Endothelial cell of umbilical vein (primary cell): ENCODE measurements around the gene OGFOD2.
"Not testable (repeated sequence)": the region's sequence is repeated elsewhere in the genome, so short reads cannot be mapped to it uniquely, and the experiment has no call there.

ENCODE experiments used
- CTCF ChIP-seq, 2 donors: IDR thresholded peaks; 1 replicate in 1 of 2; 2 replicates in 1 of 2; pipeline ENCODE4 v1.5.1; 2011; ENCODE audit warnings: low read length in 2 of 2, mild to moderate bottlenecking in 2 of 2, moderate library complexity in 2 of 2, control low read depth in 1 of 2, inconsistent platforms in 1 of 2, low read depth in 1 of 2; ENCODE audit not compliant: insufficient read depth in 1 of 2; ENCODE audit errors: extremely low read depth in 1 of 2
- EZH2 ChIP-seq: IDR thresholded peaks from 2 replicates; pipeline ENCODE4 v1.6.1; 2012; ENCODE audit warnings: borderline replicate concordance, low read depth, mild to moderate bottlenecking, moderate library complexity, low read length, inconsistent platforms; ENCODE audit not compliant: severe bottlenecking
- FOS ChIP-seq: IDR thresholded peaks from 2 replicates; pipeline ENCODE4 v1.6.1; 2011; ENCODE audit warnings: mild to moderate bottlenecking, low read length, moderate library complexity, borderline replicate concordance; ENCODE audit not compliant: insufficient read depth
- MAX ChIP-seq: IDR thresholded peaks from 2 replicates; pipeline ENCODE4 v1.6.1; 2011; ENCODE audit not compliant: insufficient read depth, insufficient read length
- POLR2A ChIP-seq: IDR thresholded peaks from 2 replicates; pipeline ENCODE4 v1.6.1; 2012; ENCODE audit warnings: low read depth, mild to moderate bottlenecking, control low read depth, low read length
- POLR2AphosphoS5 ChIP-seq: IDR thresholded peaks from 2 replicates; pipeline ENCODE4 v1.6.1; 2012; ENCODE audit warnings: low read depth, mild to moderate bottlenecking, control low read depth, low read length, moderate library complexity; ENCODE audit not compliant: insufficient read depth

DNA sequence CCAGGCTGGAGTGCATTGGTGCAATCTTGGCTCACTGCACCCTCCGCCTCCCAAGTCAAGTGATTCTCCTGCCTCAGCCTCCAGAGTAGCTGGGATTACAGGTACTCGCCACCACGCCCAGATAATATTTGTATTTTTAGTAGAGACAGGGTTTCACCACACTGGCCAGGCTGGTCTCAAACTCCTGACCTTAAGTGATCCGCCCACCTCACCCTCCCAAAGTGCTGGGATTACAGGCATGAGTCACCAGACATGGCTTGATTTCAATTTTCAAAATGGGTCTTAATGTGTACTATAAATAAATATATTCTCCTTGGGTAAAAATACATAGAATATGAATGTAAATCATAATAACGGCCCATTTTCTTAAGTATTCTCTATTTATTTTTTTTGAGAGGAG lies 33.7 kb upstream of the OGFOD2 start:
- not testable (repeated sequence) for TF ChIP-seq CTCF (IDR thresholded peaks at IDR 0.05; ENCODE audit: extremely low read depth in 1 of 2, insufficient read depth in 1 of 2, low read depth in 1 of 2, low read length in 2 of 2); EZH2; MAX; POLR2AphosphoS5; POLR2A
- TF ChIP-seq FOS: peak; percentile 8
